VCaP (cell line): Measurements from ENCODE around the gene ROGDI.

Experiments used
- H3K27ac ChIP-seq: fragments of 450-650 bp; 2 replicates; pipeline ENCODE4 v1.5.1; 2017
- CTCF ChIP-seq: fragments of 450-650 bp; conservative IDR thresholded peaks from 2 replicates; pipeline ENCODE4 v1.5.1; 2017; ENCODE audit warnings: mild to moderate bottlenecking, moderate library complexity

The ROGDI gene

GRCh38 chr16:4796982-4797804 is 5.2 kb downstream of the ROGDI start:
- TF ChIP-seq CTCF, result no peak
- H3K27ac ChIP-seq, result no peak overlapping the region

- no peak for TF ChIP-seq CTCF
- no peak overlapping the region for H3K27ac ChIP-seq
These were observed 6.4 kb downstream of the ROGDI start for GRCh38 chr16:4795828-4796572.

- no peak within 1 kb of the TSS for H3K27ac ChIP-seq
- TF ChIP-seq CTCF, result no peak
These were observed 7.1 kb downstream of the ROGDI start, which contains the start of gene SMIM22 for GRCh38 chr16:4795181-4795827. Gene SMIM22 (plus strand): TSS chr16:4795369. CDS start chr16:4795735, 366 bp downstream.

- no peak overlapping the region for H3K27ac ChIP-seq
- no peak for TF ChIP-seq CTCF
These were observed 9.4 kb downstream of the ROGDI start for GRCh38 chr16:4792951-4793513.

GRCh38 chr16:4790871-4791270 is 11.6 kb downstream of the ROGDI start:
- no peak for TF ChIP-seq CTCF
- no peak overlapping the region for H3K27ac ChIP-seq

- H3K27ac ChIP-seq, result no peak overlapping the region
- TF ChIP-seq CTCF, result no peak
These were observed 12.2 kb downstream of the ROGDI start for GRCh38 chr16:4790261-4790660.

- H3K27ac ChIP-seq, result peak overlapping the region; percentile 41
- TF ChIP-seq CTCF, result no peak
These were observed 13.5 kb downstream of the ROGDI start for GRCh38 chr16:4788910-4789309.
